Occipital lobe (tissue), 2 donors: Measurements from ENCODE around the gene NUFIP1. TPM values are rescaled to one million over a fixed set of nuclear protein-coding genes. Genes with fewer than 3 reads are reported as not detected.
"Not testable (repeated sequence)": the region's sequence is repeated elsewhere in the genome, so short reads cannot be mapped to it uniquely, and the experiment has no call there.

Experiments
- DNase-seq: peaks from one replicate; lab custom pipeline; 2025; lab: John Stamatoyannopoulos, UW
- total RNA-seq: library from RNA; depleted of rRNA; stranded (reverse); fragments of >200 nt; gene quantifications from one replicate; pipeline ENCODE4 v1.2.3, GENCODE V29; 2014

NUFIP1 gene
- total RNA-seq, 1 donor from 2014 or later, result 7.5 TPM

GRCh38 chr13:44969551-44970484 is 19.5 kb downstream of the NUFIP1 start:
- no peak for DNase-seq

- DNase-seq, result no peak
Measured at GRCh38 chr13:44968434-44968815, 20.8 kb downstream of the NUFIP1 start.

GRCh38 chr13:44967704-44968433 is 21.4 kb downstream of the NUFIP1 start:
- no peak for DNase-seq

- no peak for DNase-seq
Measured at GRCh38 chr13:44961997-44962396, 27.3 kb downstream of the NUFIP1 start.

- DNase-seq, result no peak
Measured at GRCh38 chr13:44955406-44955805, 33.9 kb downstream of the NUFIP1 start.

GRCh38 chr13:44954224-44954623 is 35.0 kb downstream of the NUFIP1 start:
- DNase-seq, result no peak

- DNase-seq, result no peak
Measured at GRCh38 chr13:44952671-44953070, 36.6 kb downstream of the NUFIP1 start.

GRCh38 chr13:44951184-44951583 is 38.1 kb downstream of the NUFIP1 start:
- no peak for DNase-seq

GRCh38 chr13:44943411-44943810 is 45.9 kb downstream of the NUFIP1 start:
- not testable (repeated sequence) for DNase-seq

GRCh38 chr13:44938854-44939253 is 50.4 kb downstream of the NUFIP1 start:
- no peak for DNase-seq

- DNase-seq, result no peak
Measured at GRCh38 chr13:44936246-44936645, 53.0 kb downstream of the NUFIP1 start.

- no peak for DNase-seq
Measured at GRCh38 chr13:44934724-44935123, 54.5 kb downstream of the NUFIP1 start.

- DNase-seq, result no peak
Measured at GRCh38 chr13:44932850-44933251, 56.4 kb downstream of the NUFIP1 start.

GRCh38 chr13:44932171-44932849 is 57.0 kb downstream of the NUFIP1 start:
- no peak for DNase-seq

- DNase-seq, result no peak
Measured at GRCh38 chr13:44930963-44931623, 58.2 kb downstream of the NUFIP1 start.

- no peak for DNase-seq
Measured at GRCh38 chr13:44930280-44930679, 59.0 kb downstream of the NUFIP1 start.

- no peak for DNase-seq
Measured at GRCh38 chr13:44929692-44930091, 59.6 kb downstream of the NUFIP1 start.

- DNase-seq, result no peak
Measured at GRCh38 chr13:44927968-44928367, 61.3 kb downstream of the NUFIP1 start.

GRCh38 chr13:44921931-44922758 is 67.1 kb downstream of the NUFIP1 start:
- DNase-seq, result peak; percentile 5

GRCh38 chr13:44921246-44921877 is 67.9 kb downstream of the NUFIP1 start:
- no peak for DNase-seq
